ENCODE measurements around the gene DVL1. TPM values are rescaled to one million over a fixed set of nuclear protein-coding genes. Genes with fewer than 3 reads are reported as not detected.
"Not testable (repeated sequence)": the region's sequence is repeated elsewhere in the genome, so short reads cannot be mapped to it uniquely, and the experiment has no call there.

The DVL1 gene
- total and polyA plus RNA-seq, 8 donors: 30.6 to 103 (median 50.3) TPM

DNA sequence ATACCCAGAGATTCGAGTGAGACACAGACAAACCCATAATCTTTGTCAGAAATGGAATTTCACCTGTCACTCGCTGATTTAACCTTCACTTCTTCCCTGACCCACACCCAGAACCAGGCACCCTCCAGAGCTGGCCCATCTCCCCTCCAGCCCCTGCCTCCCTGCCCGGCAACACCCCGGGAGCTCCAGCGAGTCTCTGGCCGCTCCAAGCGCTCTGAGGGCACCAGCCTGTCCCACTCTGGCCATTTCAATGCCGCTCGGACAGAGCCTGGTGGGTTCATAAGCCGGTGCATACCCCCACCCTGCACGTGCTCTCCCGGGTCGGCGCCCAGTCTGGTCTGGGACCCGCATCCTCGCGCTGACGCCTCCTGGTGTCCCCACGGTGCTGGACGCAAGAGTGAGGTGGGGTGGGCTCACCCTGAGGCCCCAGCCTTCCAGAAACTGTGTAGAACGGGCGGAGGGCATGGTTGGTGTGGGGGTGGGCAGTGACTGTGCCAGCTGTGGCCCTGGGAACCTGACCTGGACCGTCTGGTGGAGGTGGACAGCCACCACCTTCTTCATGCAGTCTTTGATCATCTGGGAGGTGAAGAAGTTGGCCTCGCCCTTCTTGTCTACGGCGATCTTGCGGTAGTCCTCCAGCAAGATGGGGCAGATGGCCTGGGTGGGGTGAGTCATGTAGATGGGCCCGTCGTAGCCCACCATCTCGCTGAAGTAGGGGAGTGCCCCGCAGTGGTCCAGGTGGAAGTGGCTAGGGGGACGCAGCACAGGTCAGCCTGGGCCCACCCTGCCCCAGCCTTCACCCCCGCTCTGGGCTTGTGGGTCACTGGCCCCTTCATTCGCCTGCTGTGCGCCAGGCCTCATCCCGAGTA, 30.2 kb downstream of the DVL1 start:
- TF ChIP-seq, protein P1, sequence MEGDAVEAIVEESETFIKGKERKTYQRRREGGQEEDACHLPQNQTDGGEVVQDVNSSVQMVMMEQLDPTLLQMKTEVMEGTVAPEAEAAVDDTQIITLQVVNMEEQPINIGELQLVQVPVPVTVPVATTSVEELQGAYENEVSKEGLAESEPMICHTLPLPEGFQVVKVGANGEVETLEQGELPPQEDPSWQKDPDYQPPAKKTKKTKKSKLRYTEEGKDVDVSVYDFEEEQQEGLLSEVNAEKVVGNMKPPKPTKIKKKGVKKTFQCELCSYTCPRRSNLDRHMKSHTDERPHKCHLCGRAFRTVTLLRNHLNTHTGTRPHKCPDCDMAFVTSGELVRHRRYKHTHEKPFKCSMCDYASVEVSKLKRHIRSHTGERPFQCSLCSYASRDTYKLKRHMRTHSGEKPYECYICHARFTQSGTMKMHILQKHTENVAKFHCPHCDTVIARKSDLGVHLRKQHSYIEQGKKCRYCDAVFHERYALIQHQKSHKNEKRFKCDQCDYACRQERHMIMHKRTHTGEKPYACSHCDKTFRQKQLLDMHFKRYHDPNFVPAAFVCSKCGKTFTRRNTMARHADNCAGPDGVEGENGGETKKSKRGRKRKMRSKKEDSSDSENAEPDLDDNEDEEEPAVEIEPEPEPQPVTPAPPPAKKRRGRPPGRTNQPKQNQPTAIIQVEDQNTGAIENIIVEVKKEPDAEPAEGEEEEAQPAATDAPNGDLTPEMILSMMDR (IDR thresholded peaks at IDR 0.05): no peak
- Histone ChIP-seq H3K27me3 (no peaks in the 10 kb centered on the region), H3K9me3 (no peaks in the 10 kb centered on the region), H3K36me3 (peaks cover 0 to 16% (median 6%) of the 10 kb centered on the region in 3 donors), H3K4me1 (peaks cover 6 to 19% (median 11%) of the 10 kb centered on the region in 3 donors), H3K4me3 (no peak overlapping the region), H3K27ac (peak overlapping the region in 1 of 4 donors; percentile 19)
- ATAC-seq: peak in 1 of 4 donors; percentile 1
- 90 to 93% methylated on average over 36 of the region's 36 CpGs for WGBS, 2 donors
- no peak for FAIRE-seq
- intact Hi-C loops (cut with DNase I): no loop called here
- DNase-seq: no peak

GRCh38 chr1:1318131-1318652, 31.0 kb downstream of the DVL1 start:
- H3K4me1 ChIP-seq: peaks cover 5 to 16% (median 11%) of the 10 kb centered on the region in 3 donors
- H3K4me3 ChIP-seq: no peak overlapping the region
- peak in 4 of 6 donors; percentile 64 to 86 (median 83) for DNase-seq
- ATAC-seq: peak; percentile 83 to 88 (median 87)
- intact Hi-C loops (cut with DNase I): no loop called here
- H3K27me3 ChIP-seq: no peaks in the 10 kb centered on the region
- H3K36me3 ChIP-seq: peaks cover 0 to 21% (median 13%) of the 10 kb centered on the region in 3 donors
- H3K9me3 ChIP-seq: no peaks in the 10 kb centered on the region
- FAIRE-seq: peak; percentile 70
- TF ChIP-seq, protein P1 (IDR thresholded peaks at IDR 0.05): no peak
- 62 to 67% methylated on average over 9 of the region's 9 CpGs for WGBS, 2 donors
- H3K27ac ChIP-seq: peak overlapping the region; percentile 13 to 42 (median 30)

GRCh38 chr1:1317420-1317819, 31.8 kb downstream of the DVL1 start:
- Histone ChIP-seq H3K27me3 (no peaks in the 10 kb centered on the region), H3K36me3 (peaks cover 0 to 29% (median 14%) of the 10 kb centered on the region in 3 donors), H3K4me1 (peaks cover 0 to 12% (median 11%) of the 10 kb centered on the region in 3 donors), H3K27ac (peak overlapping the region in 1 of 4 donors; percentile 42), H3K4me3 (no peak overlapping the region), H3K9me3 (no peaks in the 10 kb centered on the region)
- 92 to 93% methylated on average over 6 of the region's 6 CpGs for WGBS, 2 donors
- intact Hi-C loops (cut with DNase I): no loop called here
- TF ChIP-seq, protein P1 (IDR thresholded peaks at IDR 0.05): no peak
- no peak for ATAC-seq
- FAIRE-seq: no peak
- no peak for DNase-seq

DNA sequence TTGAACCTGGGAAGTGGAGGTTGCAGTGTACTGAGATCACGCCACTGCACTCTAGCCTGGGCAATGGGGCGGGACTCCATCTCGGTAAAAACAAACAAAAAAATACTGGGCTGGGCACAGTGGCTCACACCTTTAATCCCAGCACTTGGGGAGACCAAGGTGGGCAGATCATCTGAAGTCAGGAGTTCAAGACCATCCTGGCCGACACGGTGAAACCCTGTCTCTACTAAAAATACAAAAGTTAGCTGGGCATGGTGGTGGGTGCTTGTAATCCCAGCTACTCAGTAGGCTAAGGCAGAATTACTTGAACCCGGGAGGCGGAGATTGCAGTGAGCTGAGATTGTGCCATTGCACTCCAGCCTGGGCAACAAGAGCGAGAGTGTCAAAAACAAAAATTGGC, 33.0 kb downstream of the DVL1 start:
- H3K27me3 ChIP-seq; H3K27ac ChIP-seq; DNase-seq; intact Hi-C loops (cut with DNase I); H3K9me3 ChIP-seq; FAIRE-seq; H3K4me3 ChIP-seq; ATAC-seq: not testable (repeated sequence)
- Histone ChIP-seq H3K4me1 (peaks cover 0 to 12% (median 11%) of the 10 kb centered on the region in 3 donors), H3K36me3 (peaks cover 0 to 38% (median 16%) of the 10 kb centered on the region in 3 donors)
- WGBS, 2 donors: 85 to 89% methylated on average over 8 of the region's 8 CpGs

DNA sequence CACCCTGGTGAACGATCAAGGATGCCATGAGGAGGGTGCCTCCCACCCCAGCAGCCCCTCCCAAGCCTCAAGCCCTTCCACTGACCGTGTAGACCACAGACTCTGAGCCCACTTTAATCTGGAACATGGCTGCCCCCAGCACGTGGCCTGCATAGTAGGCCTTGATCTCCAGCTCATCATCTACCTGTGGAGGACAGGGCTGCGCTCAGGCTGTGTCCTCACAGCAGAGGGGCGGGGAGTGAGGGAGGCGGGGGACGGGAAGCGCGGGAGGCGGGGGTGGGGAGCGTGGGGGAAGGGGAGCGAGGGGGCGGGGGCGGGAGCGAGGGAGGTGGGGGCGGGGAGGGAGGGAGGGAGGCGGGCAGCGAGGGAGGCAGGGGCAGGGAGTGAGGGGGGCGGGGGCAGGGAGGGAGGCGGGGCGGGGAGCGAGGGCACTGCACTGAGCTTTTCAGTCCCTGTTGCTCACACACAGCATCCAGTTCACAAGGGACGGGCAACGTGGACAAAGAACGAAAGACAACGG, 33.7 kb downstream of the DVL1 start:
- intact Hi-C loops (cut with DNase I): no loop called here
- DNase-seq: no peak

More for the DNA sequence above, 33.7 kb downstream of the DVL1 start:
- WGBS, 2 donors: 84 to 86% methylated on average over 13 to 19 of the region's 26 CpGs
- Histone ChIP-seq H3K4me1 (peaks cover 0 to 12% (median 11%) of the 10 kb centered on the region in 3 donors), H3K27me3 (no peaks in the 10 kb centered on the region), H3K27ac (no peak overlapping the region), H3K9me3 (no peaks in the 10 kb centered on the region), H3K4me3 (no peak overlapping the region), H3K36me3 (peaks cover 0 to 38% (median 21%) of the 10 kb centered on the region in 3 donors)
- TF ChIP-seq, protein P1 (IDR thresholded peaks at IDR 0.05): no peak
- ATAC-seq: no peak
- no peak for FAIRE-seq
